Kidney (tissue), 14 donors: ENCODE data around the gene SNX9. TPM values are rescaled to one million over a fixed set of nuclear protein-coding genes. Genes with fewer than 3 reads are reported as not detected.
"Not testable (repeated sequence)": the region's sequence is repeated elsewhere in the genome, so short reads cannot be mapped to it uniquely, and the experiment has no call there.

ENCODE experiments used
- DNase-seq, 5 donors: peaks; one replicate each; pipeline ENCODE4 v3.0.0-alpha.2; 2013 to 2020
- FAIRE-seq: peaks from 2 replicates; lab custom pipeline; 2012; peaks lifted over from hg19 to GRCh38; lab: Jason Lieb, UNC
- H3K27ac ChIP-seq, 2 donors: one replicate each; pipeline ENCODE4 v1.7.0; 2013; ENCODE audit warnings: low read depth in 2 of 2, low read length in 2 of 2, inconsistent platforms in 1 of 2
- H3K27me3 ChIP-seq: one replicate; pipeline ENCODE4 v1.7.1; 2013; ENCODE audit warnings: low read length, inconsistent platforms; ENCODE audit not compliant: control insufficient read depth, insufficient read depth
- H3K36me3 ChIP-seq, 3 donors: one replicate each; pipeline versions ENCODE4 v1.7.0 to v1.7.1; 2013; ENCODE audit warnings: low read length in 3 of 3, control low read depth in 1 of 3, inconsistent platforms in 1 of 3; ENCODE audit not compliant: insufficient read depth in 3 of 3, control insufficient read depth in 2 of 3
- H3K4me1 ChIP-seq, 3 donors: one replicate each; pipeline versions ENCODE4 v1.7.0 to v1.7.1; 2013; ENCODE audit warnings: low read length in 3 of 3, inconsistent platforms in 1 of 3, low read depth in 1 of 3; ENCODE audit not compliant: control insufficient read depth in 2 of 3, insufficient read depth in 2 of 3
- H3K4me3 ChIP-seq, 3 donors: one replicate each; pipeline versions ENCODE4 v1.7.0 to v1.8.1; 2013; ENCODE audit warnings: low read length in 3 of 3, control low read depth in 1 of 3, inconsistent platforms in 1 of 3
- H3K9ac ChIP-seq, 3 donors: one replicate each; pipeline versions ENCODE4 v1.7.0 to v1.7.1; 2013; ENCODE audit warnings: low read length in 3 of 3, control low read depth in 1 of 3, inconsistent platforms in 1 of 3
- H3K9me3 ChIP-seq, 3 donors: one replicate each; pipeline versions ENCODE4 v1.7.0 to v1.7.1; 2013; ENCODE audit warnings: low read length in 3 of 3, control low read depth in 1 of 3, inconsistent platforms in 1 of 3; ENCODE audit not compliant: control insufficient read depth in 2 of 3, insufficient read depth in 1 of 3
- intact Hi-C: fragments of 100-400 bp; cut with DNase I; formaldehyde crosslinking; loops from one replicate; pipeline ENCODE4 v1.11.1; 2022
- polyA plus RNA-seq: library from polyadenylated mRNA; stranded (reverse); fragments of 350-450 nt; fragmentation: Illumina TruSeq; extraction: RNeasy Lipid Tissue Mini Kit (QIAGEN cat#74804); gene quantifications from one replicate; pipeline ENCODE4 v1.2.3, GENCODE V29; 2014; ENCODE audit warnings: low read depth, low replicate concordance; ENCODE audit not compliant: insufficient read depth
- total RNA-seq: library from RNA; stranded (reverse); fragmentation: NEBNext Ultra II Directional; extraction: Animal tissue kit (Norgen Biotek cat#: 25700); gene quantifications from one replicate; pipeline ENCODE4 v1.2.1, GENCODE V29; 2021
- TF ChIP-seq, protein P1 (sequence below): IDR thresholded peaks from 3 replicates; pipeline ENCODE4 v1.5.1; 2012; ENCODE audit warnings: mild to moderate bottlenecking, moderate library complexity, borderline replicate concordance; ENCODE audit not compliant: insufficient read depth; ENCODE audit errors: extremely low read depth
- donor health status: control.
- donor health status: control.
- donor health status: control.
- donor health status: control.
- donor health status: control.
- donor health status: DM: yes; HTN: yes; CAD: no.
- donor health status: Normal renal cell carcinoma (clear cell type).

SNX9 gene
- total and polyA plus RNA-seq, 2 donors from 2014 or later = 25.2 to 49.3 TPM

DNA sequence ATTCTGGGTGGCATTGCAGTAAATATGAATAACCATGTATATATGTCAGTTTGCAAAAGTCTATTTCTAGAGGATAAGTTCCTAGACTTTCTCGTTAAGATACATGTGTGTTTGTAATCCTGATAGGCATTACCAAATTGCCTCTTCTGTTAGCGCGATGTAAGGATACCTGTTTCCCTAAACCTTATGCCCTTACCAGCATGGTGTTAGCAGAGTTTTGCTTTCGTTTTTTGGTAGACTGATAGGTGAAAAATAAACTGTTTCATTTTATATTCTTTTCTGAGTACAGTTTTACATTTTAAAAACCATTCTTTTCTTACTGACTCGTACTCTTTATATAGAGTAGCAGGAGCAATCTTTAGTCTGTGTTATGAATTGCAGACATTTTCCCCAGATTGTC, 32.3 kb downstream of the SNX9 start:
- H3K36me3 ChIP-seq = no peaks in the 10 kb centered on the region
- FAIRE-seq (no peak), DNase-seq (no peak)
- no peaks in the 10 kb centered on the region for H3K27me3 ChIP-seq
- intact Hi-C loops = loop anchor here (10.0 kb wide), 1 partner anchor 101 kb away; no protein-coding TSS in a partner anchor
- TF ChIP-seq, protein P1, sequence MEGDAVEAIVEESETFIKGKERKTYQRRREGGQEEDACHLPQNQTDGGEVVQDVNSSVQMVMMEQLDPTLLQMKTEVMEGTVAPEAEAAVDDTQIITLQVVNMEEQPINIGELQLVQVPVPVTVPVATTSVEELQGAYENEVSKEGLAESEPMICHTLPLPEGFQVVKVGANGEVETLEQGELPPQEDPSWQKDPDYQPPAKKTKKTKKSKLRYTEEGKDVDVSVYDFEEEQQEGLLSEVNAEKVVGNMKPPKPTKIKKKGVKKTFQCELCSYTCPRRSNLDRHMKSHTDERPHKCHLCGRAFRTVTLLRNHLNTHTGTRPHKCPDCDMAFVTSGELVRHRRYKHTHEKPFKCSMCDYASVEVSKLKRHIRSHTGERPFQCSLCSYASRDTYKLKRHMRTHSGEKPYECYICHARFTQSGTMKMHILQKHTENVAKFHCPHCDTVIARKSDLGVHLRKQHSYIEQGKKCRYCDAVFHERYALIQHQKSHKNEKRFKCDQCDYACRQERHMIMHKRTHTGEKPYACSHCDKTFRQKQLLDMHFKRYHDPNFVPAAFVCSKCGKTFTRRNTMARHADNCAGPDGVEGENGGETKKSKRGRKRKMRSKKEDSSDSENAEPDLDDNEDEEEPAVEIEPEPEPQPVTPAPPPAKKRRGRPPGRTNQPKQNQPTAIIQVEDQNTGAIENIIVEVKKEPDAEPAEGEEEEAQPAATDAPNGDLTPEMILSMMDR = no peak
- no peak overlapping the region for H3K27ac ChIP-seq
- peaks cover 0 to 11% (median 2%) of the 10 kb centered on the region in 3 donors for H3K9me3 ChIP-seq
- no peak overlapping the region for H3K9ac ChIP-seq
- peaks cover 0 to 1% (median 0%) of the 10 kb centered on the region in 3 donors for H3K4me1 ChIP-seq
- no peak overlapping the region for H3K4me3 ChIP-seq

DNA sequence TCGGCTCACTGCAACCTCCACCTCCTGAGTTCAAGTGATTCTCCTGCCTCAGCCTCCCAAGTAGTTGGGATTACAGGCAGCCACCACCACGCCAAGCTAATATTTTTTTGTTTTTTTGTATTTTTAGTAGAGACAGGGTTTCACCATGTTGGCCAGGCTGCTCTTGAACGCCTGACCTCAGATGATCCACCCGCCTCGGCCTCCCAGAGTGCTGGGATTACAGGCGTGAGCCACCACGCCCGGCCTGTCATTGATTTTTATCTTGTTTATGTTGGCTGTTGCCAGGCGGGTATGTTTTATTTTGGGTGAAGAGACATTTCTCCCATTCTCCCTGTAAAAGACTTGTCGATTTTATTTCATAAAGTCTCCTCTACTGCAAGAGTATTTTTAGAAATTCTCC, 32.8 kb downstream of the SNX9 start:
- not testable (repeated sequence) for H3K4me1 ChIP-seq, FAIRE-seq, H3K27ac ChIP-seq, H3K9ac ChIP-seq, H3K27me3 ChIP-seq, H3K36me3 ChIP-seq, H3K4me3 ChIP-seq, DNase-seq
- intact Hi-C loops = loop anchor here (10.0 kb wide), 1 partner anchor 101 kb away; no protein-coding TSS in a partner anchor
- H3K9me3 ChIP-seq = peaks cover 0 to 11% (median 2%) of the 10 kb centered on the region in 3 donors

DNA sequence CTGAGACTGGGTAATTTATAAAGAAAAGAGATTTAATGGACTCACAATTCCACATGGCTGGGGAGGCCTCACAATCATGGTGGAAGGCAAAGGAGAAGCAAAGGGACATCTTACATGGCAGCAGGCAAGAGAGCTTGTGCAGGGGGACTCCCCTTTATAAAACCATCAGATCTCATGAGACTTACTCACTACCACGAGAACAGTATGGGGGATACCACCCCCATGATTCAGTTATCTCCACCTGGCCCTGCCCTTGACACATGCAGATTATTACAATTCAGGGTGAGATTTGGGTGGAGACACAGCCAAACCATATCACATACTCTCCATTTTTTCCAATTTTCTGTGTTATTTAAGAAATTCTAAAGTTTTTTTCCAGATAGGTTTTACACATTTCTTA, 35.6 kb downstream of the SNX9 start:
- DNase-seq, FAIRE-seq, H3K9me3 ChIP-seq, H3K4me3 ChIP-seq, H3K9ac ChIP-seq, H3K36me3 ChIP-seq, H3K27ac ChIP-seq, H3K27me3 ChIP-seq: not testable (repeated sequence)
- intact Hi-C loops = loop anchor here (10.0 kb wide), 1 partner anchor 104 kb away; no protein-coding TSS in a partner anchor
- H3K4me1 ChIP-seq = peaks cover 6 to 18% (median 6%) of the 10 kb centered on the region in 3 donors

DNA sequence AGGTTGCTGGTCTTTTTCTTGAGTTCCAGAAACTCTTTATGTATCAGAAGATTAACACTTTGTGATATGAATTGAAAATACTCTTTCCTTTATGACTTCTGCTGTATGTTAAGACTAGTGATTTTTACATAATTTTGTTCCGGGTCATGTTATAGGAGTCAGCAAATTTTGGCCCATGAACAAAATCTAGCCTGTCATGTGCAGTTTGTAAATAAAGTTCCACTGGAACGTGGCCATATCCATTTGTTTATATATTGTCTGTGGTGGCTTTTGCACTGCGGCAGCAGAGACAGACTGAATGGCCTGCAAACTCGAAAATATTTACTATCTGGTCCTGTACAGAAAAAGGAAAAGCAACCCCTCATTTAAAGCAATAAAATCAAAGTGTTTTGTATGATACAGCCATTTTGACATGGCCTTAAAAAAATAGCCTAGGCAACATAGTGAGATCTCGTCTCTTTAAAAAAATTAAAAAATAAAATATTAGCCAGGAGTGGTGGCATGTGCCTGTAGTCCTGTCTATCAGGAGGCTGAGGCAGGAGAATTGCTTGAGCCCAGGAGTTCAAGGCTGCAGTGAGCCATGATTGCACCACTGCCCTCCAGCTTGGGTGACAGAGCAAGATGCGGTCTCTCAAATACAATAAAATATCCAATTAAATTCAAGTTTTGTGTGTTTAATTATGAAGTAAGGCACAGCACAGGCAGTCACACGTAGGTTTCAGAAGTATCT, 36.9 kb downstream of the SNX9 start:
- H3K4me3 ChIP-seq = no peak overlapping the region
- no peak overlapping the region for H3K27ac ChIP-seq
- intact Hi-C loops = loop anchor here (10.0 kb wide), 1 partner anchor 105 kb away; no protein-coding TSS in a partner anchor
- no peaks in the 10 kb centered on the region for H3K36me3 ChIP-seq
- DNase-seq (no peak), FAIRE-seq (no peak)
- no peaks in the 10 kb centered on the region for H3K9me3 ChIP-seq
- H3K9ac ChIP-seq = no peak overlapping the region
- peaks cover 6 to 18% (median 6%) of the 10 kb centered on the region in 3 donors for H3K4me1 ChIP-seq
- TF ChIP-seq, protein P1 = no peak
- no peaks in the 10 kb centered on the region for H3K27me3 ChIP-seq
